Liver (tissue), 2 donors: ENCODE results near the gene ATP6V0E1.

Source experiments
- CTCF ChIP-seq: fragments of 150-350 bp; IDR thresholded peaks from 2 replicates; pipeline ENCODE4 v1.5.1; 2017; ENCODE audit warnings: improper control_type of control experiment, low read depth, low read length; ENCODE audit not compliant: missing input control
- TF ChIP-seq, protein P1 (sequence below): IDR thresholded peaks from 2 replicates; pipeline ENCODE4 v1.6.1; 2016; ENCODE audit warnings: antibody characterized with exemption
- donor health status: healthy.

- no peak for TF ChIP-seq CTCF
- TF ChIP-seq, protein P1, sequence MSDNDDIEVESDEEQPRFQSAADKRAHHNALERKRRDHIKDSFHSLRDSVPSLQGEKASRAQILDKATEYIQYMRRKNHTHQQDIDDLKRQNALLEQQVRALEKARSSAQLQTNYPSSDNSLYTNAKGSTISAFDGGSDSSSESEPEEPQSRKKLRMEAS: no peak
Measured at GRCh38 chr5:172954751-172955159, 28.8 kb upstream of the ATP6V0E1 start.
